HG02798 (cell line): ENCODE data around the gene SLC35A5.
"Not testable (repeated sequence)": the region's sequence is repeated elsewhere in the genome, so short reads cannot be mapped to it uniquely, and the experiment has no call there.

Experiments used
- ATAC-seq: cut with Tn5 transposase; IDR thresholded peaks from one replicate; pipeline ENCODE4 v1.9.1; 2021; ENCODE audit warnings: mild to moderate bottlenecking; ENCODE audit not compliant: unreplicated experiment, poor library complexity

Gene SLC35A5

GRCh38 chr3:112561734-112562529 is at the start of gene SLC35A5, which contains the start of gene ATG3:
SLC35A5 (plus strand) TSS chr3:112562045; CDS start chr3:112563404, 1,359 bp downstream.
ATG3 (minus strand) TSS chr3:112561962; CDS start chr3:112561528, 434 bp downstream.
- peak; percentile 85 for ATAC-seq

- ATAC-seq = no peak
Measured at GRCh38 chr3:112512320-112512719, 49.5 kb upstream of the SLC35A5 start.

GRCh38 chr3:112514527-112515128 is 47.2 kb upstream of the SLC35A5 start:
- ATAC-seq = peak; percentile 100

- not testable (repeated sequence) for ATAC-seq
Measured at GRCh38 chr3:112518970-112519369, 42.9 kb upstream of the SLC35A5 start.

GRCh38 chr3:112519424-112520001 is 42.3 kb upstream of the SLC35A5 start:
- peak; percentile 45 for ATAC-seq

- not testable (repeated sequence) for ATAC-seq
Measured at GRCh38 chr3:112524127-112524526, 37.7 kb upstream of the SLC35A5 start.

- ATAC-seq = no peak
Measured at GRCh38 chr3:112530573-112530972, 31.3 kb upstream of the SLC35A5 start.

GRCh38 chr3:112531358-112531781 is 30.5 kb upstream of the SLC35A5 start:
- ATAC-seq = no peak

- ATAC-seq = peak; percentile 93
Measured at GRCh38 chr3:112539825-112540650, 21.8 kb upstream of the SLC35A5 start.

GRCh38 chr3:112546216-112546759 is 15.6 kb upstream of the SLC35A5 start:
- ATAC-seq = no peak

GRCh38 chr3:112550859-112551258 is 11.0 kb upstream of the SLC35A5 start:
- no peak for ATAC-seq

- no peak for ATAC-seq
Measured at GRCh38 chr3:112555535-112556170, 6.2 kb upstream of the SLC35A5 start.

- ATAC-seq = no peak
Measured at GRCh38 chr3:112557976-112558375, 3.9 kb upstream of the SLC35A5 start.

GRCh38 chr3:112560307-112560706 is 1.5 kb upstream of the SLC35A5 start:
- no peak for ATAC-seq

- peak; percentile 22 for ATAC-seq
Measured at GRCh38 chr3:112560721-112561483, 943 bp upstream of the SLC35A5 start.

GRCh38 chr3:112561484-112561733 is 436 bp upstream of the SLC35A5 start:
- ATAC-seq = peak; percentile 59

GRCh38 chr3:112564247-112564939 is 2.5 kb downstream of the SLC35A5 start:
- ATAC-seq = not testable (repeated sequence)

- ATAC-seq = no peak
Measured at GRCh38 chr3:112564940-112565305, 3.1 kb downstream of the SLC35A5 start.

GRCh38 chr3:112568642-112569041 is 6.8 kb downstream of the SLC35A5 start:
- no peak for ATAC-seq
